ENCODE measurements around the gene DLG2.
"Not testable (repeated sequence)": the region's sequence is repeated elsewhere in the genome, so short reads cannot be mapped to it uniquely, and the experiment has no call there.

The DLG2 gene

DNA sequence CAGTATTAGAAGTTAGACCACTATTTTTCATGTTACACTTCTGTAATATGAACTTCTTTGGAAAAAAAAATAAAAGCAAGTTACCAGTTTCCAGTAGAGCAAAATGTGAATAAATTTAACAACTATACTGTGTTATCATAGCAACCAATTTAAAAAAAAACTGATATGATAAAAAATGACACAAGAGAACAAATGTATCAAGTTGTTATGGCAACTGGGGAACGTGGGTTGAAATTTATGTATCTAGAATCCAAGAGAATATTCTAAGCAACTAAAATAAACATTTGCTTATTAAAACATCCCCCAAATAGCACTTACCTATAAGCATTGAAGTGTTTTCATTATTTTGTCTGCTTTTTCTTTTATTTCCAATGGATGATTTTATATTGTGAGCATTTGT lies 442.4 kb downstream of the DLG2 start:
- DNase-seq, result no peak

DNA sequence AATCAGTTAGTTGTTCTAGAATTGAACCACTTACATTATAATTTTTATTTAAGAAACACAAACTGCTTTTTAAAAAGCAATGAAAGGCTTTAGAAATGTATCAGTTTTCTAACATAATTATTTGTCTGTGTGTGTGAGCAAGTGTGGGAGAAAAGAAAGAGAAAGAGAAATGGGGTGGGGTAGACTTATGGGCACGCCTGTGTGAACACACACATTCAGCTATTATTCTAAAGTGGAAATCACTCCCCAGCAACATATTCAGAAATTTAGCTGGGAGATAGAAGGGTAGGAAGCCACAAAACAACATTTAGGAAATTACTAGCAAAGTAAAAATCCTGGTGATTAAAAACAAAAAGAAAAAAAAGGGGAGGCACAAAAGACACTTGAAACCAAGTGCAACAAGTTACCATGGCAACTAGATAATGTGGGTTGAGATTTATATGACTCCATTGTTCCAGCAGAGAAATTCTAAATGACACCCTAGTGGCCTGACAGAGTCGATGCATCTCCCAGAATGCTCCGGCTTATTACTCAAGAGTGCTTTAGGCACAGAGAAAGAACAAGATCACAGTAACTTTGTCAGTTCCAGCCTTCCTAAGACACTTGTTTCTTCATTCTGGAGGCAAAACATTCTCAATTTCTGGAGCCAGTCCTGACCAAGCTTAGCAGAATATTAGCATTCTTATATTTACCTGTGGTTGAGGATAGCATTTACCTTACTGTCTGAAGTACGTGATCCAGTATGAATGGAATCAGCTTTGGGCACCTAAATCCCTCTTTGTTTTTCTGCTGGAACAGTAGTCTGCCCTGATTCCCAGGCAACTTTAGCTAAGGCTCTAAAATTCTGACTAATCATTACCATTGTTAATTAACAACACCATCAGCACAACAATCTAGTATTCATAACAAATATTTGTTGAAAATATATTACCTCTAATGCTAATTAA lies 444.4 kb downstream of the DLG2 start:
- DNase-seq, result peak; percentile 17

DNA sequence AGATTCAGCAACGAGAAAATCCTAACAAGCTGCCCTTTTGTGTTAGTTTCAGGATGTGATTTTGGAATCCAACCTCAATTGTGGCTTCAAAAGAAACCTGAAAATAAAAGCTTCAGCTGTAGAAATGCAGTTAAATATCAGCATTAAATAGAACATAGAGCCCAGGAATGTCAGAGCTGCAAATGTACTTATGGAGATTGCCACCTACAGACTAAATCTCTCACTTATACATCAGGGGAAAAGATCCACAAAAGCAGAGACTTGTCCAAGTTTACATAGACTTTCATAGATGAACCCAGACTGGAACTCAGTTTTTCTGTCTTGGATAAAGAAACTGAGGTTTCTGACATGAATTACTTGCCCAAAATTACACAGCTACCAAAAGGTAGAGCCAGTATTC lies 446.6 kb downstream of the DLG2 start:
- no peak for DNase-seq

DNA sequence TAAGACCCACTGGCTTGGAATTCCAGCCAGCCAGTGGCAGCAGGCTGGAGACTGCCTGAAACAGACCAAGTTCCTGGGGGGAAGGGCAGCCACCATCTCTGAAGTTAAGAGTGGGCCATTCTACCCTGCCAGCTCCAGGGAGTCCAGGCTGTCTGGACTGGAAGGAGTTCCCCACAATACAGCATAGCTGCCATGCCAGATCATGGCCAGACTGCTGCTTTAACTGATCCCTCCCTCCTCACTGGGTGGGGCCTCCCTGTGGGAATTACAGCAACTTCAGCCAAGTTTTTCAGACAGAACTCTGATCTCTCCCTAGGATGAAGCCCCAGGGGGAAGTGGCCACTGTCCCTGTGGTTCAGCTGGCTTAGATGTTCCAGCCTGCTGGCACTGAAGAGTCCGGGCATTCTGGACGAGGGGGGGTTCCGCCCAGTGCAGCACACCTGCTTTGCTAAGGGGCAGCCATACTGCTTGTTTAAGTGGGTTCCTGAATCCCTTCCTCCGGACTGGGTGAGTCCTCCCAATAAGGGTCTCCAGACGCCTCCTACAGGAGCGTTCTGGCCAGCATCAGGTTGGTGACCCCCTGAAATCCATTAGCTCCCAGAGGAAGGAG lies 455.4 kb downstream of the DLG2 start:
- no peak for DNase-seq

DNA sequence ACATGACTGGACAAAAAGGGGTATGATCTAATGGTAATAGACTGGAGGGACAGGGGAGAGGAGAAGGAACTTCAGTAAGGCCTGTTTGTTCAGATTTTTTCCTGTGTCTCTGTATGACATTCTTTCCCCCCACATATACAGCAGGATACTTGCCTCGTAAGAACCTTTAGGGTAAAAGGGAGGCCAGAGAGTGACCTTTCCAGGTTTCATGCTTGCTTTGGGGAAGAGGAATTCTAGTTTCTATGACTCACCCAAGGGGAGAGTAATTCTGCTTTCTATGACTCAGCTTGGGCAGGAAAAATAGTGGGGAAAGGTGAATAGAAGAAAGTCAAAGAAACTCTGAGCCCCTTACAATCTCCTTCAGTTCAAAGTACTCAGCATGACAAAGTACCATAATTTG lies 457.0 kb downstream of the DLG2 start:
- DNase-seq, result no peak

DNA sequence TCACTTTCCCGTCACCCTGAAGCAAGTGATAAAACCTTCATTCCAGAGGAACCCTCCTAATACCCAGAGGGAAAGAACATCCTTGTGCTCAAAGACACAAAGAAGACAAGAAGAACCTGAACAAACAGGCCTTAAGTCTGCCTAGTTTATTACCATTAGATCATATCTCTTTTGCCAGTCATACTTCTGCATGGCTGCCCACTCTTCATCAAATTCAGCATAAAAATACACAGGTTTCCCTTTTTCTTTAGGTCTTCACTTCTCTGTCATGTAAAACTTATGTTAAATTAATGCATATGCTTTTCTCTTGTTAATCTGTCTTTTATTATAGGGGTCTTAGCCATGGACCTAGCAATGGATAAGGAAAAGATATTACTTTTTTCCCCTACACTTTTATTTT lies 459.7 kb downstream of the DLG2 start:
- no peak for DNase-seq

DNA sequence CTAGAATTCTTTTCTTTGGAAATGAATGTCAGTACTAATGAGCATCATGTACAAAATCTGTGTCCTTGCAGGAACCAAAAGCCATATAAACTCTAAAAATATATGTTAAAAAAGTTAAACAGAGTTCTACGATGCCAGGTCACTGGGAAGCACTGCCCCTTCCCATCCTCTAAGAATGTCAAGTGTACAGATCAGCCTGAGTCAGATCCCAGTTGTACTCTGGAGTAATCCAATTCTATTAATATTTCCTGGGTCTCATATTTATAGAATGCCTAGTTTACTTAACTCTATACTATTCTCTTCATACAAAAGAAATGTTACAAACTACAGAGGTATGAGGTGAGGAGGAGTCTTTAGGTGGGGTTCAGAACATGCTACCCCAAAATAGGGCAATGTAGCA lies 460.1 kb downstream of the DLG2 start:
- DNase-seq, result no peak

DNA sequence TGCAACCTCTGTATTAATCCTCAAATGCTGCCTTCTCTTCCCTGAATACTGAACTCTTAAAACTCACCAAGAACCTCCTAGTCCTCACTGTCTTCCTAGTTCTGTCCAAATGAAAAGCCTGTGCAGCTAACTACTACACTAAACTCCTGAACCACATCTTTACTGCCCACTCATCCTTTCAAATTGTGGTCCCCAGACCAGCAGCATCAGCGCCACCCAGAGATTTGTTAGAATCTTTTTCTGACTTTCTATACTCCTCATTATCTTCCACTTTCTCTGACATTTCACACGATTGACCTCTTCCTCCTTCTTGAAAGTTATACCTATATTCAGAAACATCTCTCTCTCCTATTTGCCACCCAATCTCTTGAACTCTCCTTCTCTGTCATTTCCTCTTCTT lies 461.3 kb downstream of the DLG2 start:
- no peak for DNase-seq

DNA sequence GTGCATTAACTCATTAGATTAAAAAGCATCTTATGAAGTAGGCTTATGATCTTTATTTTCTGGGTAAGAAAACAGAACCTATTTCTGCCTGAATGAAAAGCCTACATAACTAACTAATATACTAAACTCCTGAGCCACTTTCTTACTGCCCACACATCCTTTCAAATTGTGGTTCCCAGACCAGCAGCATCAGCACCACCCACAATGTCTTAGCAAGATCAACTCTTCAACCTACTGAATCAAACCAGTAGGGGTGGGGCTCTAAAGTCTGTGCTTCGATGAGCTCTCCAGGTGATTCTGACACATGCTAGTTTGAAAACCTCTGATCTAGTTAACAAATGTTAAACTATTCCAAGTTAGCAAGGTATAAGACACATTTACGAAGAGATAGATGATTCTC lies 462.4 kb downstream of the DLG2 start:
- DNase-seq, result no peak

DNA sequence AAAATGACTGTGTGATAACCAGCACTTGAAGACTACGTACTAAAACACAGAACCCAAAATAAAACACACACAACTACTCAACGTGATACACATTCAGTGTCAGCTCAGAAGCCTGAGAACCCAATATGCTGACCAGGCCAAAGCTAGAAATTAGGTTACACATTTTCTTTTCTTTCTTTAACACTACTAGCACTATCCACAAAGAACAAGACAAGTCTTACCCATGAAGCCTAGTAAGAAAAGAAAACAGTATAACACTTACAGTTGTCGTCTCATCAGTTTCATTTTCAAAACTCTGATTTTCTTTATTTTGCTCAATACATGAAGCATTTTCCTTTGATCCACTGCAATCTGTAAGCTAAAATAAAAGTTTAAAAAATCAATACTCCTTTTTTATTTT lies 472.9 kb downstream of the DLG2 start:
- DNase-seq, result no peak

DNA sequence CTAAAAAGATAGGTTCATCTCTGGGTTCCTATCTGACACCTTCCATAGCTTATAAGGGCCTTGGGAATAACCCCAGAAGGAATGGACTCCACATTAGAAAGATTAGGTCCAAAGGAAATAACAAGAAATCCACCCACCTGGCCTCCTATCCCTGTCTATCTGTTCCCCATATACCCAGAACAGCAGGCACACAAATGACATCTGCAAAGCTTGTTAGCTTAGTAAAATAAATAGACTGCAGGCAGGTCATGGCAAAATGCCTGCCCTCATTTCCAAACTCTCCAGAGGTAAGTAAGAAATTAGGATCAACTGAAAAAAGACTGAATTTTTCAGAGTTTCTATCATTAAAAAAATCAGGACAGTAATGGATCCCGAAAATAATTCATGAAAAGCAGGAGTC lies 489.5 kb downstream of the DLG2 start:
- no peak for DNase-seq

DNA sequence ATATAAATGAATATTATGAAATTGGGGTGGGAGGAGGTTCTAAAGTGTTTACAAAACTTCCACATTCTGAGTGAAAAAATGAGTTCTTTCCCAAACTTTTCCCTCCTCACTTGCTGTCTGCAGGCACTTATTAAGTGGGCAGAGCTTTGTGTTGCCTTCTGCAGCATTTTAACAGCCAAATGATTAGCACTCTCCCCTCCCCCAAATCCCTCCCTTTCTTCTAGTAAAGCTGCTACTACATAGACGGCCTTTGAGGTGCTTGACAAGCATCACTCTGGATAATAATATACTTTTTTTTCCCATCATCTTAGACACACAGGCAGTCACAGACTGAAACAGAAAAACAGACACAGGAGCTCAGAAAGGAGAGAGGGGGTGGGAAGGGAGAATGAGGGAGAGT lies 493.5 kb downstream of the DLG2 start:
- DNase-seq, result no peak

DNA sequence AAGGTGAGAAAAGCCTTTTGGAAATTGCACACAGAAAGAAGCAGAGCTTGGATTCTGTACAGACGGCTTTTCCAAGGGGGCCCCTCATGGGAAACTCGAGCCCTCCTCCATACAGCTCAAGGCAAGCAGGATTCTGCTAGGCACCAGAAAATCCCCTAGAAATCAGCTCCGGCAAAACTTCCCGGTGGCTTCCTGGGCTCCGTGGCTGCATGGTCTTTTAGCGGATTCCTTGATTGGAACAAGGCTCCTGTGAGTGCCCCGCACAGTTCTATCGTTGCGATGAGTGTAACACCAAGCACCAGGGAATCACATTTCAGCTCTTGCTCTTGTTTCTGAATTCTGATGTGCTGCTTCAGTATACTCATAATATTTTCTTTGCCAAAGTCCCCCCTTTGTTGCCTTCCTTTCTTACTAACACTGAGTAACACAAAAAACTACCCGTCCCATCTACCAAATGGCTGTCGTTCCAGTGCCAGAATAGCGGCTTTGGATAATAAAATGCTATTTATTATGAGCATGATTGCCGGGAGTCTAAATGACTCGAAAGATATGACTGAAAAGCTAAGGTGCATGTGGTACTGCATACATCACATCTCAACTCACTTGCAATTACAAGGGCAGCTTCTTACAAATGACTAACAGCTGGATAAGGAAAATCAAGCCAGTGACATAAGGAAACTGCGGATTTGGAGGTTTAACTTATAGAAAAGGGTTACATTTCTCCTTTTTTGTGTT lies 494.1 kb downstream of the DLG2 start:
- DNase-seq, result no peak

DNA sequence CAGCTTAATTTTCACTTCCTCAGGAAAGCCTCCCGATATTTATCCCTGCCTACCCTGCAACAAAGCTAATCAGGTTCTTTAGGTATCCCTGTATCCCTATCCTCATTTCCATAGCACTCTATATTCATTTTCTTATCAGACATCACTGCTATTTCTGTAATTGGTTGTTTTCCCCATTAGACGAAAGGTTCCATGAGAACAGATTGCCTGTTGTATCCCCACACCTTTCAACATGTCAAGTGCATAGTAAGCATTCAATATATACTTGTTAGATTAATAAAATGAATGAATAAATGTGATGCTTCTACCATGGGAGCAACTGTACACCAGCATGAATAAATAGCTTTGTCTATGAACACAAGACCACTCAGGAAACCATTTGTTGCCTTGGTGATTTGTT lies 499.8 kb downstream of the DLG2 start:
- no peak for DNase-seq

DNA sequence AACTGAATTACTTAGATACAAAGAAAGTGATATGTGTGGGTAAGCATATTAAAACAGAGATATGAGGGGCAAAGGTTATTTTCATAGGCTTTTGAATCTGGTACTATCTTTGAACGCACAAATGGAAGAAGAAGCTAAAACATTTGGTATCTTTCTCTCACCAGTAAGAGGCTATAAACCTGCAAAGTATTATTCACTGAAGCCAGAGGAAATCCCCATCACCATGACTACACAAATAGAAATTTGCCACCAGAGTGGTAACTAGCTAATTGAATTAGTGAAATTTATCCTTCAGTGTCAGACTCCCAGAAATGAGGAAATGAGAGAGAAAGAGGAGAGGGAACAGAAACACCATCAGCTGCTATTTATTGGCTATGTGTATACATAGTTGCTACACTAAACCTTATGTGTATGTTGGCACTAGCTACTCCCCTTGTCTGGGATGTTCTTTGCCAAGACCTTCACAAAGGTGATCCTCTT lies 503.4 kb downstream of the DLG2 start:
- no peak for DNase-seq

DNA sequence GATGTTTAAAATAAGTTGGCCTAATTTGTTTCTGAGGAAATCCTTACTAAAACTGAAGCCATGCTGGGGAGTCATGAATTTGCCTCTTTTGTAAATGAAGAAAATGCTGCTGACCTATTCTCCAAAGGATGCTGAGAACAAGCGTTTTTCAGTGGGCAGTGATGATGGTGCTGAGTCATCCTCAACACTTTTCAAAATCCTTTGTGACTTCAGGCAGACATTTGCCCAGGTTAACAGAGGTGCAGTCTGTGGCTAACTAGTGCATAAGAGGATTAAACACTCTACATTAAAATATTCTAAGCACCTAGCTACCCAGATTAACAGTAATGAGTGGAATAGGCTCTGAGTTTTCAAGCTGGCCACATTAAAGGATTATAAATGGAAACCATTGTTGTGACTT lies 509.0 kb downstream of the DLG2 start:
- peak; percentile 96 for DNase-seq

DNA sequence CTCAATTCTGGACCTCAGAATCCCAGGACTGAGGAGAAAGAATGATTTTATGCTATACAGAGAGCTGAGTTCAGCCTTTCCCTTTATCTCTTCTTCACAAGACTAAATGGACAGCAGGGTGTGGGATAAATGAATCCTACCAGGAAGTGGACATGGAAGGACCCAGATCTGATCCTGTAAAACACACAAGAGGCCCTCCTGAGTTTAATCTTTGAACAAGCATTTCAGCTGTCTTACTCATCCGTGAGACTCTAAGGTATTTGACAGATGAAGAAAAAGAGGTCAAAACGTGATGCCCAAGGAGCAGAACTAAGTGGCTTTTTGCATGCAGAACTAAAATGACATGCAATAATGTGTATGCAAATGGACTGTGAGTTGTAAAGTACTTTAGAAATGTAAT lies 511.3 kb downstream of the DLG2 start:
- no peak for DNase-seq

DNA sequence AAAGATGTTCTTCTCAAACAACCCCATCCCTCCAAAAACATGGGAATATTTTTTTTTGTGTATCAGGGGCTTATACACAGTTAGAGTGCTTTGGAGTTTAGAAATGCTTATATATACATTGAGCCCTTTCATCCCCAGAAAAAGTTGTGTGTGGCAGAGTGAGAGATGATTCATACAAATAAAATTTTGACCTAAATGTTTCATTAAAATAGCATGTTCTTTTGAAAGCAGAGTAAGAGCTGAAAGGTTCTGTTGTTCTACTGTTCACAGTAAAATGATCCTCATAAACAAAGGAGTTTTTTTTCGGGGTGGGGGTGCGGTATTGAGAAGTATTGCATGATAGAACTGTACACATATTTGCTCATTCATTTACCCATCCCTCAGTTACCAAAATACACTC lies 512.4 kb downstream of the DLG2 start:
- no peak for DNase-seq

DNA sequence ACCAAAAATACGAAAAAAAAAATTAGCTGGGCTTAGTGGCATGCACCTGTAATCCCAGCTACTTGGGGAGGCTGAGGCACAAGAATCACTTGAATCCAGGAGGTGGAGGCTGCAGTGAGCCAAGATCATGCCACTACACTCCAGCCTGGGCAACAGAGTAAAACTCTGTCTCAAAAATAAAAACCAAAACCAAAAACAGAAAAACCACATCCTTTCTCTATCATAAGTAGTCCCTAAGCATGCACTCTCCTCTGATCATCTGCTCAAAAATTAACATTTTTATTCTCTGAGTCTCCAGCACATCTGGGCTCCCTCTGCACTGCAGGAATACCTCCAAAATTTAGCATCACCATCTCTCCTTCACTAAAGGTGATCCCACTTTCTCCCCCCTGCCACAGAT lies 516.9 kb downstream of the DLG2 start:
- DNase-seq, result not testable (repeated sequence)

DNA sequence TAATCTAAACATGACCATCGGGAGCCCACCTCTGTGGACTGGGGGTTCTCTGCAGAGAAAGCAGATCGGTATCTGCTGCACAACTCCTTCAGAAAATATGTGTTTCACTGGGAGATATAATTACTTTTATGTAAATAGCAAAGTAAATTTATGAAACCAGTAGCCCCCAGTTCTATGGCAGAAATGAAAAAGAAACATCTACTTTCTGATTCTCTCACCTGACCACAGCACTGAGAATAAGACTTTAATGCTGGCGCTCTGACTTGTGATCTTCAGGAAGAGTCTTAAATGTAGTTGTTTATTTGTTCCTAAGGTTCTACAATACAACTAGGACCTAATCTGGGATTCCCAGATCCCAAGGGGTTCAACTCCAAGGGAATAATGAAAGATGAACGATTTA lies 518.0 kb downstream of the DLG2 start:
- no peak for DNase-seq

DNA sequence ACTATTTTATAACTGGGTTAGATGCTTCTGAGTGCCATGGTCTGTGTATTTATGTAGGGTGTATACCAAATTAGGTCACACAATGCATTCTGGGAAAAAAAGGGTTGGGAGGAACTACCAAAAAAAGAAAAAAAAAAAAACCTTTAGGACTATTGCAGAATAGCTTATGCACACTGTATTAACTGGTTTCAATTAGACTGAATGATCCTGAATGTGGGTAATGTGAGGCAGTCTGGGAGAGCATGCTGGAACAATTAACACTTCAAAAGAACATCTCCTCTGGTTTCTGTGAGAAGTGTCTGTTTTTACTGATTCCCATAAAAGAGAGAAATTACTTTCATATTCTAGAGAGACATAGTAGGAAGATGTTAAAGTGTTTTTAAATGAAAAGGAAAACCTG lies 521.3 kb downstream of the DLG2 start:
- no peak for DNase-seq

DNA sequence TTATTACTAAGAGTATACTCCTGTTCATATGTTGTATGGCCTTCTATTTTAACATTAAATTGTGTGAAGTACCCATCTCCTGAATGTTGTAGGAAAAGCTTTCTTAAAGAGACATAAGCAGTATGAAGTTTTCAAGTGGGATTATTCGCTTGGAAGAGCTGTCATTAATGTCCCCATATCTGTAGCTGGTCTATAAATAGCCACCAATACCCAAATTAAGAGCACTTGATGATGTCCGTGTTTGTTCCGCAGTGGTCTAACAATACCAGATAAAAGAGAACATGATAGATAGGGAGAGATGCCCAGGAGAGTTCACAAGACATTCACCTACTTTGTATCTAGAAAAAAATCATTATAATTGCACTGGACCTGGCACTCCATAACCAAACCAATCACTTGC lies 527.6 kb downstream of the DLG2 start:
- no peak for DNase-seq

DNA sequence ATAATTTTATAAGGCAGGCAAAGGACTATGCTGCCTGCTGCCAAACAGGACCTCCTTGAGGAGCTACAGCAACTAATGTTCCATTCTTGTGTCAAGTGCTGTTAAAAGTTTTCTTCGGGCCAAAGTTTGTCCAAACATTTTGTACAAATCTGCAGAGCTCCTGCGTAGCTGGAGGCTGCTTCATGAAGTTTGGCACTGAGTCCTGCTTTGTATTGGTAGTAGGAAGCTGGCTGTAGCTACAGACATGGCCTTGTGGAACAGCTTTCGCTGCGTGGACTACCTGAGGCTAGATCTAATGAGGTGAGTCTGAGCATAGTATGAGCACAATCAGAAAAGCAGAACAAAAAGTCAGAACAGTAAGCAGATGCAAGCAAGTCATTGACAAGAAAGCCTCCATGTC lies 528.1 kb downstream of the DLG2 start:
- no peak for DNase-seq

DNA sequence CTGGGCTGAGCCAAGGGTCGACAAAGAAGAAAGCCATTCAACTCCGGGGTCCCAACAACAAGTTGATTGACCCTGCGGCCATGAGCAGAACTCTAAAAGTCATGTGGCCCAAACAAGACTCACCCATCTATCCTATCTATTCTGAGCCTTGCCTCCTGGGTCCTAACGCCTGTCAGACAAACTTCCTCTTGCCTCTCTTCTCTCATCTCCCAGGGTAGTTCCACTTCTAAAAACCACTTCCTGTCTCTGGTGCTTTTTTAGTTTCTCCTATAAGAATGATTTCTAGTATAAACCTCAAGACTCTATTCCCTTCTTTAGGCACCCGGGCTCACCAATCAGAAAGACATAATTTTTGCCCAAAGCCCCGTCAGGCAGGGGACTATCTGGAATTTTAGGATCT lies 530.2 kb downstream of the DLG2 start:
- DNase-seq, result no peak
